A549 (cell line): Measurements from ENCODE around the gene CXCR4. TPM values are rescaled to one million over a fixed set of nuclear protein-coding genes. Genes with fewer than 3 reads are reported as not detected.
A peak's percentile ranks its signal among the peaks of the same experiment; 100 is the strongest.

ENCODE experiments used
- ATAC-seq, 2 experiments: fragments of 200-7000 bp in 1 of 2; fragments of >200 bp in 1 of 2; cut with Nextera tagmentation in 1 of 2; cut with Tn5 transposase in 1 of 2; 3 replicates each; pipeline versions ENCODE4 v1.8.0 to v1.9.1; 2018 to 2020; ENCODE audit warnings: mild to moderate bottlenecking in 1 of 2, moderate library complexity in 1 of 2
- CTCF ChIA-PET: fragments of 300-600 bp; sonication (Branson Sonifier 250); formaldehyde crosslinking; extraction: SDS; loops from one replicate; lab custom pipeline; 2021; ENCODE audit warnings: antibody characterized with exemption, inconsistent platforms; lab: Yijun Ruan, JAX
- POLR2A ChIA-PET: fragments of 350-600 bp; formaldehyde crosslinking; extraction: SDS; loops from one replicate; lab custom pipeline; 2021; ENCODE audit warnings: antibody characterized with exemption, inconsistent platforms; lab: Yijun Ruan, JAX
- DNase-seq, 2 experiments: peaks; one replicate each; pipeline versions ENCODE4 v3.0.0 to v3.0.0-alpha.2; 2011 to 2016; ENCODE audit warnings: low read depth in 1 of 2, low spot score in 1 of 2
- FAIRE-seq: peaks from 2 replicates; lab custom pipeline; 2011; peaks lifted over from hg19 to GRCh38; lab: Jason Lieb, UNC
- H3K27ac ChIP-seq, 2 experiments: fragments of >200 bp; sonication (Bioruptor Twin); formaldehyde crosslinking; 3 replicates each; pipeline ENCODE4 v1.5.1; 2016 to 2017
- H3K4me1 ChIP-seq: fragments of >200 bp; sonication (Bioruptor Twin); formaldehyde crosslinking; 3 replicates; pipeline ENCODE4 v1.6.1; 2016
- H3K4me2 ChIP-seq: fragments of >200 bp; sonication (Bioruptor Twin); formaldehyde crosslinking; 3 replicates; pipeline ENCODE4 v1.6.1; 2016
- H3K4me3 ChIP-seq: fragments of >200 bp; sonication (Bioruptor Twin); formaldehyde crosslinking; 3 replicates; pipeline ENCODE4 v1.5.1; 2016
- H3K9me3 ChIP-seq: fragments of >200 bp; sonication (Bioruptor Twin); formaldehyde crosslinking; 3 replicates; pipeline ENCODE4 v1.6.1; 2016
- ATOH8 ChIP-seq: fragments of 250-450 bp; sonication (Bioruptor Pico); IDR thresholded peaks from 2 replicates; pipeline ENCODE4 v1.5.0; 2020; ENCODE audit warnings: low read depth, mild to moderate bottlenecking, moderate library complexity
- BHLHE40 ChIP-seq: IDR thresholded peaks from 2 replicates; pipeline ENCODE4 v1.6.1; 2012; ENCODE audit warnings: low read depth, low read length, inconsistent platforms
- CBX2 ChIP-seq: fragments of 200-600 bp; sonication (generic); IDR thresholded peaks from 2 replicates; pipeline ENCODE4 v1.6.1; 2016; ENCODE audit warnings: low read depth, mild to moderate bottlenecking, borderline replicate concordance
- CEBPB ChIP-seq, 2 experiments: fragments of >200 bp in 1 of 2; sonication (Bioruptor Twin) in 1 of 2; formaldehyde crosslinking in 1 of 2; IDR thresholded peaks; 2 replicates each; pipeline ENCODE4 v1.6.1; 2012 to 2016
- CHD2 ChIP-seq: fragments of 150-350 bp; IDR thresholded peaks from 2 replicates; pipeline ENCODE4 v1.6.1; 2014; ENCODE audit warnings: low read length; ENCODE audit not compliant: partially characterized antibody
- CHD4 ChIP-seq: fragments of 200-600 bp; sonication (generic); IDR thresholded peaks from 2 replicates; pipeline ENCODE4 v1.6.1; 2016; ENCODE audit warnings: antibody characterized with exemption, mild to moderate bottlenecking, borderline replicate concordance
- CTCF ChIP-seq: fragments of >200 bp; sonication (Bioruptor Twin); formaldehyde crosslinking; IDR thresholded peaks from 3 replicates; pipeline ENCODE4 v1.5.1; 2016
- EHF ChIP-seq: fragments of 250-450 bp; sonication (Bioruptor Pico); IDR thresholded peaks from 2 replicates; pipeline ENCODE4 v1.5.0; 2020; ENCODE audit warnings: mild to moderate bottlenecking
- EHMT2 ChIP-seq: fragments of 200-600 bp; sonication (generic); IDR thresholded peaks from 2 replicates; pipeline ENCODE4 v1.6.1; 2016; ENCODE audit warnings: antibody characterized with exemption, low read depth, mild to moderate bottlenecking, moderate library complexity
- ESRRA ChIP-seq: fragments of 150-350 bp; IDR thresholded peaks from 2 replicates; pipeline ENCODE4 v1.6.1; 2014; ENCODE audit warnings: mild to moderate bottlenecking, low read length, borderline replicate concordance
- FOSB ChIP-seq: fragments of 250-450 bp; sonication (Bioruptor Pico); IDR thresholded peaks from 2 replicates; pipeline ENCODE4 v1.5.0; 2020; ENCODE audit warnings: mild to moderate bottlenecking, moderate library complexity
- FOSL2 ChIP-seq, 2 experiments: fragments of 450-650 bp in 1 of 2; fragments of >200 bp in 1 of 2; sonication (Bioruptor Twin) in 1 of 2; formaldehyde crosslinking; IDR thresholded peaks; 2 replicates each; pipeline versions ENCODE4 v1.5.0 to v1.6.1; 2016 to 2020; ENCODE audit warnings: mild to moderate bottlenecking in 1 of 2, moderate library complexity in 1 of 2
- HDAC2 ChIP-seq: fragments of 200-600 bp; sonication (generic); IDR thresholded peaks from 2 replicates; pipeline ENCODE4 v1.6.1; 2016
- HES2 ChIP-seq: fragments of >200 bp; sonication (Bioruptor Twin); formaldehyde crosslinking; IDR thresholded peaks from 2 replicates; pipeline ENCODE4 v1.6.1; 2016
- HOXB13 ChIP-seq: fragments of 250-450 bp; sonication (Bioruptor Pico); IDR thresholded peaks from 2 replicates; pipeline ENCODE4 v1.5.0; 2020; ENCODE audit warnings: low read depth, mild to moderate bottlenecking, moderate library complexity
- JUNB ChIP-seq: fragments of >200 bp; sonication (Bioruptor Twin); formaldehyde crosslinking; IDR thresholded peaks from 2 replicates; pipeline ENCODE4 v1.6.1; 2016
- KDM1A ChIP-seq: fragments of 200-600 bp; sonication (generic); IDR thresholded peaks from 2 replicates; pipeline ENCODE4 v1.6.1; 2016; ENCODE audit warnings: low read depth, mild to moderate bottlenecking
- KDM5A ChIP-seq: fragments of 200-600 bp; sonication (generic); IDR thresholded peaks from 2 replicates; pipeline ENCODE4 v1.6.1; 2016; ENCODE audit warnings: antibody characterized with exemption, mild to moderate bottlenecking
- MAFK ChIP-seq: fragments of 450-650 bp; IDR thresholded peaks from 2 replicates; pipeline ENCODE4 v1.6.1; 2014; ENCODE audit not compliant: partially characterized antibody
- MAX ChIP-seq: IDR thresholded peaks from 2 replicates; pipeline ENCODE4 v1.6.1; 2012
- NFE2L2 ChIP-seq: fragments of 150-350 bp; conservative IDR thresholded peaks from 2 replicates; pipeline ENCODE4 v1.6.1; 2014; ENCODE audit warnings: low read length
- POLR2A ChIP-seq: IDR thresholded peaks from 2 replicates; pipeline ENCODE4 v1.6.1; 2012; ENCODE audit warnings: mild to moderate bottlenecking, low read length
- POLR2AphosphoS2 ChIP-seq: conservative IDR thresholded peaks from 2 replicates; pipeline ENCODE4 v1.6.1; 2012; ENCODE audit warnings: low read length, improper control_type of control experiment, inconsistent platforms
- RAD21 ChIP-seq, 2 experiments: fragments of >200 bp in 1 of 2; sonication (Bioruptor Twin) in 1 of 2; formaldehyde crosslinking in 1 of 2; IDR thresholded peaks in 1 of 2; conservative IDR thresholded peaks in 1 of 2; 2 replicates in 1 of 2; 3 replicates in 1 of 2; pipeline ENCODE4 v1.6.1; 2012 to 2018; ENCODE audit warnings: inconsistent platforms in 1 of 2
- RARB ChIP-seq: fragments of 250-450 bp; sonication (Bioruptor Pico); IDR thresholded peaks from 2 replicates; pipeline ENCODE4 v1.8.0; 2021; ENCODE audit warnings: mild to moderate bottlenecking, moderate library complexity
- RFX5 ChIP-seq: fragments of 450-650 bp; IDR thresholded peaks from 2 replicates; pipeline ENCODE4 v1.7.1; 2014; ENCODE audit warnings: antibody characterized with exemption, mild to moderate bottlenecking, moderate library complexity
- RNF2 ChIP-seq: fragments of 200-600 bp; sonication (generic); IDR thresholded peaks from 2 replicates; pipeline ENCODE4 v1.6.1; 2016; ENCODE audit warnings: low read depth, mild to moderate bottlenecking, antibody characterized with exemption, moderate library complexity, borderline replicate concordance
- SMC3 ChIP-seq: fragments of >200 bp; sonication (Bioruptor Twin); formaldehyde crosslinking; IDR thresholded peaks from 3 replicates; pipeline ENCODE4 v1.6.1; 2018; ENCODE audit warnings: inconsistent platforms
- TFCP2L1 ChIP-seq: fragments of 250-450 bp; sonication (Bioruptor Pico); IDR thresholded peaks from 2 replicates; pipeline ENCODE4 v1.5.0; 2021; ENCODE audit warnings: mild to moderate bottlenecking
- TP53 ChIP-seq: fragments of 250-450 bp; sonication (Bioruptor Pico); IDR thresholded peaks from 2 replicates; pipeline ENCODE4 v1.5.0; 2021; ENCODE audit warnings: mild to moderate bottlenecking, moderate library complexity
- USF2 ChIP-seq: fragments of 450-650 bp; IDR thresholded peaks from 2 replicates; pipeline ENCODE4 v1.6.1; 2014; ENCODE audit warnings: antibody characterized with exemption
- WGBS: methylation state at CpG from one replicate; pipeline ENCODE4 v1.1.6; 2017; ENCODE audit errors: missing lambda C conversion rate; 5-methylcytosine and 5-hydroxymethylcytosine counted together
- polyA plus RNA-seq, 4 experiments: library from polyadenylated mRNA; depleted of rRNA in 3 of 4; stranded (reverse); fragments of >200 nt; fragmentation: RNase III in 1 of 4; extraction: RNeasy Plus Mini Kit Qiagen cat#74134 plus additional on column Dnase treatment in 1 of 4; gene quantifications; 2 replicates in 3 of 4; 3 replicates in 1 of 4; pipeline ENCODE4 v1.2.3, GENCODE V29; 2011 to 2017

The CXCR4 gene
- polyA plus RNA-seq, 2 of the 4 experiments (the other 2 are of a cell fraction): 0.09 to 0.16 TPM

- FAIRE-seq: no peak
- 80% methylated on average over 4 of the region's 4 CpGs for WGBS
- no peak for DNase-seq
- peak overlapping the region; percentile 33 for H3K4me2 ChIP-seq
- TF ChIP-seq EHF (CRISPR knock-in tag): no peak
- TF ChIP-seq RFX5: no peak
- TF ChIP-seq JUNB: no peak
- no peak for TF ChIP-seq EHMT2
- no peak for TF ChIP-seq POLR2A
- no peak for TF ChIP-seq SMC3
- TF ChIP-seq RNF2: no peak
- no peak for TF ChIP-seq ESRRA
- no peak for TF ChIP-seq FOSL2 (IDR thresholded peaks at IDR 0.05)
- TF ChIP-seq FOSL2 (CRISPR knock-in tag; IDR thresholded peaks at IDR 0.05): no peak
- TF ChIP-seq MAX: no peak
- no peak for TF ChIP-seq CEBPB (IDR thresholded peaks at IDR 0.05)
- no peak for TF ChIP-seq RARB (CRISPR knock-in tag)
- TF ChIP-seq HES2: no peak
- TF ChIP-seq ATOH8 (CRISPR knock-in tag): no peak
- TF ChIP-seq CBX2: no peak
- TF ChIP-seq CHD4: no peak
- TF ChIP-seq TFCP2L1 (CRISPR knock-in tag): no peak
- H3K9me3 ChIP-seq: no peaks in the 10 kb centered on the region
- ChIA-PET CTCF (no interaction called here), POLR2A (no interaction called here)
- peak overlapping the region; percentile 24 to 32; a peak in 1 of 6 replicates for H3K27ac ChIP-seq
- ATAC-seq: peak; percentile 19 to 44; a peak in 3 of 6 replicates
- peaks cover 9% of the 10 kb centered on the region; the same call in 2 of the 3 replicates for H3K4me1 ChIP-seq
- H3K4me3 ChIP-seq: no peak overlapping the region
Measured at GRCh38 chr2:136086253-136087016, 31.5 kb downstream of the CXCR4 start.

GRCh38 chr2:136085453-136086209 lies 32.3 kb downstream of the CXCR4 start:
- CTCF ChIA-PET: no interaction called here

More at GRCh38 chr2:136085453-136086209, 32.3 kb downstream of the CXCR4 start:
- DNase-seq: peak in 1 of 2 experiments; percentile 6
- no peaks in the 10 kb centered on the region for H3K9me3 ChIP-seq
- 42% methylated on average over 4 of the region's 4 CpGs for WGBS
- POLR2A ChIA-PET: no interaction called here
- TF ChIP-seq HOXB13 (CRISPR knock-in tag): no peak
- no peak for TF ChIP-seq USF2
- TF ChIP-seq NFE2L2: no peak
- TF ChIP-seq FOSB (CRISPR knock-in tag): no peak
- no peak for TF ChIP-seq KDM1A
- no peak for TF ChIP-seq RNF2
- no peak for TF ChIP-seq CBX2
- TF ChIP-seq TP53 (CRISPR knock-in tag): no peak
- TF ChIP-seq BHLHE40: no peak
- TF ChIP-seq KDM5A: no peak
- TF ChIP-seq CHD2: no peak
- no peak for TF ChIP-seq POLR2AphosphoS2
- TF ChIP-seq MAFK: no peak
- no peak for TF ChIP-seq EHMT2
- no peak for TF ChIP-seq CHD4
- TF ChIP-seq RAD21 (conservative IDR thresholded peaks at IDR 0.05 in 1 of 2, IDR thresholded peaks at IDR 0.05 in 1 of 2): no peak
- TF ChIP-seq HDAC2: no peak
- TF ChIP-seq CTCF: no peak
- H3K4me3 ChIP-seq: no peak overlapping the region
- peaks cover 9% of the 10 kb centered on the region; the same call in 2 of the 3 replicates for H3K4me1 ChIP-seq
- no peak for FAIRE-seq
- peak in 1 of 2 experiments; percentile 69; a peak in 3 of 6 replicates for ATAC-seq
- H3K27ac ChIP-seq: peak overlapping the region in 1 of 2 experiments; percentile 32; a peak in 1 of 6 replicates
- peak overlapping the region; percentile 33 for H3K4me2 ChIP-seq
